GM15510 (cell line): Measurements from ENCODE around the gene RPAP2.

Experiments
- POLR2A ChIP-seq: IDR thresholded peaks from 3 replicates; pipeline ENCODE4 v1.6.1; 2011; ENCODE audit warnings: borderline replicate concordance; ENCODE audit not compliant: insufficient read length; ENCODE audit errors: extremely low read depth

The RPAP2 gene

DNA sequence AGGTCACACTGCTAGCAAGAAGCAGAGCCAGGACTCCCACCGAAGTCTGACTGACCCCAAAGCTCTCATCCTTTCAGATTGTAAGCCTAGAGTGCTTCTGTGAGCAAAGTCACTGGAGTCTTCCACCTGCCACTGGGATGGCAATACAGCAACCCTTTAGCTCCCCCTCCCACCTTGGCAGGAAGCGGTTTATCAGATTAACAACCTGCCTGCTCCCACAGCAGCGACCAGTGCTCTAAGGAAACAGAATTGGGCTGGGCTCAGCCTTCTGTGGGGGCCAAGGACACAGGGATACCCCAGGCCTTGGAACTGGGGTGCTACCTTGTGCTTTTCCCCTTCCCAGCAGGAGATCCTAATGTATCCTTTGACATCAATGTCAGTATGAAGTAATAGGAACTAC lies 111.8 kb downstream of the RPAP2 start:
- no peak for TF ChIP-seq POLR2A

DNA sequence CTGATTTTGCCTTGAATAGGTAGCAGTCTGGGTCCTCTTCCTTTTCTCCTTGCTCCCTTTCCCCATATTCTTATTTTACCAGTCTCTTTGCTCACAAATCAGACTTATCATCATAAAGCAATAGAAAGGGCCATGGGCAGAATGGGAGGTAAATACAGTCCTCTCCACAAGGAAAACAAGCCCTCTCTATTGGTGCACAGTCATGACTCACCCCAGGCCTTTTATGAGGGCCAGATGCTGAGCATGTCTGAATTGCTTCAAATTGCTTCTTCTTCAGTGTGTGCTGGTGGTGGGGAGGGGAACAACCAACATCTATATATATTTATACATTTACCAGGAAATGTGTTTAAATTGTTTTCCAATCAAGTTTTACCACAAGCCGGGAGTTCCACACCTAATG lies 112.7 kb downstream of the RPAP2 start:
- no peak for TF ChIP-seq POLR2A

DNA sequence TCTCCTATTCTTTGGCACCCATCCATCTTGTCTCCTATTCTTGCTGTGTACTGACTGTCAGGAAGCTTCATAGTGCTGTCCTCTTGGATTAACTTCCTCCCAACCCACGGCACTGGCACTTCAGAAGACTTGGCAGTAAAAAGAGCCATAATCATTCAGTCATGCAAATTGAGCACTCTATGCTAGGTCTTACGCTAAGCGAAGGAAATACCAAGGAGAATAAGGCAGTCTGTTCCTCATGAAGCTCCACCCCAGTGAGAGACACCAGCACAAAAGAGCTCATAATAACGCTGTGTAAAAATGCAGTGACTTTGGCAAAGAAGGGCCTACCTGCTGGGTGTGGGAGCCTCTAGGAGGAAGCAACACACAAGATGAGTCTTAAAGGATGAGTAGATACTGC lies 120.8 kb downstream of the RPAP2 start:
- TF ChIP-seq POLR2A, result no peak

DNA sequence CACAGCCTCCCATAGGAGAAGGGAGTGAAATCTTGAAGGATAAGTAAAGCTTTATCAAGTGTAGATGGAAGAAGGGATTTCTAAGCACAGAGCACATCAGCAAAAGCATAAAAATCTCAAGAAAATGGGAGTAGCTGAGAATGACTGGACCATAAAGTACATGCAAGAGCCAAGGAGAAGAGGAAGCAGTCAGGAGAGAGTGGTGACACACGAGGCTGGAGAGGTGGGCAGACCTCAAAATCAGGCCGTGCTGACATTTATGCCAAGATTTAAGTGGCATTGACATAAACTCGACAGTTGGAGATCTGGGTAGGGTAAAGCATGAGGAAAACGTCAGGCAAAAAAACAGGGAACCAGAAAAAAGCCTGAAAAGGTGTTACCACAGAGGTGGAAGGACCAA lies 125.5 kb downstream of the RPAP2 start:
- no peak for TF ChIP-seq POLR2A

DNA sequence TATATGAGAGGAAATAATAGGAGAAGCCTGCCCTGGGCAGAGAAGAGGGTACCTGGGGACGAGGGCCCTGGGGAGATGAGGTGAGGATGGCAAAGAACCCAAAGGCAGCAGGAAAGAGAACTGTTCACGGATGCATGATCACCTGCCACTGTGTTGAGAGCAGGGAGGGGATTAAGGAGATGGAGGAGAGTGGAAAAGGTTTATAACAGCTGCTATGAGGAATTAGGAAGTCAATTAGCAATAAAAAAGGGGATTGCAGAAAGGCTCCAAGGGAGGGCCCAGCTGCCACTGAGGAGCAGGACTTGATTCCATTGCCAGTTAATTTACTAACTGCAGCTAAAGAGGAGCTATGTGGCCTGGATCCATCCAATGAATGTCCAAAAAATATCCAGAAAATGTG lies 126.8 kb downstream of the RPAP2 start:
- no peak for TF ChIP-seq POLR2A

DNA sequence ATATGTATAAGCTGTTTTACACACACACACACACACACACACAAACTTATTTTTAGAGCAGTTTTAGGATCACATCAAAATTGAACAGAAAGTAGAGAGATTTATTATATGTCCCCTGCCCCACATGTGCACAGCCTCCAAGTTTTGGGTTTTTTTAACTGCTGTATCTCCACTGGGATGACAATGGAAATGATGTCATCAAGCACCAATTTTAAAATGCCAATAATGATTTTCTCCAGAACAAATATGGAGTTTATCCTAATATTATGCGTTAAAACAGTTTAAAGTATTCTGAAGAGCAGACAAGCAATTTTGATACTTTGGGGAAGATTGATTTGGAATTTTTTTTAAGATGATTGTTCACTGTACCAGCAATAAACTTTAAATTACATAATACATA lies 131.2 kb downstream of the RPAP2 start:
- TF ChIP-seq POLR2A, result no peak

DNA sequence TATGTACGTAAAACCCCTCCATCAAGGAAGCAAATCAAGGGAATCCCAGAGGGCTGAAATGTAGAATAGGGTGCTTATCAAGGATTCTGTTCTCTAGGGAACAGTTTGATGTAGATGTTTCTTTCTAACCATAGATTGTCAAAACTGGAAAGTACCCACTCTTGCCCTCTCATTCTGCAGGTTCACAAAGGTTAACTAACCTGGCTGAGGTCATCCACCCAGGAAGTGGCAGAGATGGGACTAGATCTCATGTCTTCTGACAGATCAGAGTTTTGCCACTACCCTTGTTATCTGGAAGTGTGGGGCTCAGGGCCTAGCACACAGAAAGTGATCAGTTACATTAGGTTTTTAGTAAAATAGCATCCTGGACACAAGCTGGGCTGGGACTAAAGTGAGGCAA lies 140.4 kb downstream of the RPAP2 start:
- TF ChIP-seq POLR2A, result no peak

DNA sequence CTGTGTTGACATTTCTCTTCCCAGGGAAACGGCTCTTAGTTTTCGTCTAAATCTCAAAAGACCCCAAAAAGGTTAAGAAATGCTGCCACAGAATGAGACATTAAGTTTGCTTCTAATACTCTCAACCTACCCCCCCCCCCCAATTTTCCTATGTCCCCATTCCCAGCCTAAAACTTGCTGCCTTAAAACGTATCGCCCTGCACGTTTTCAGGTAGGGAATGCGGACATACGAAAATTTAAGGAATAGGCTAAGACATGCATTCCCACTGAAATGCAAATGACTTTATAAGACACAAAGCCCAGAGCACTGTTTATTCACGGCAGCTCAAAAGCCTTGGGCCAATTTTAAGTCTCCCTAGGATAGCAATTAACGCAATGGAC lies 142.4 kb downstream of the RPAP2 start:
- no peak for TF ChIP-seq POLR2A

DNA sequence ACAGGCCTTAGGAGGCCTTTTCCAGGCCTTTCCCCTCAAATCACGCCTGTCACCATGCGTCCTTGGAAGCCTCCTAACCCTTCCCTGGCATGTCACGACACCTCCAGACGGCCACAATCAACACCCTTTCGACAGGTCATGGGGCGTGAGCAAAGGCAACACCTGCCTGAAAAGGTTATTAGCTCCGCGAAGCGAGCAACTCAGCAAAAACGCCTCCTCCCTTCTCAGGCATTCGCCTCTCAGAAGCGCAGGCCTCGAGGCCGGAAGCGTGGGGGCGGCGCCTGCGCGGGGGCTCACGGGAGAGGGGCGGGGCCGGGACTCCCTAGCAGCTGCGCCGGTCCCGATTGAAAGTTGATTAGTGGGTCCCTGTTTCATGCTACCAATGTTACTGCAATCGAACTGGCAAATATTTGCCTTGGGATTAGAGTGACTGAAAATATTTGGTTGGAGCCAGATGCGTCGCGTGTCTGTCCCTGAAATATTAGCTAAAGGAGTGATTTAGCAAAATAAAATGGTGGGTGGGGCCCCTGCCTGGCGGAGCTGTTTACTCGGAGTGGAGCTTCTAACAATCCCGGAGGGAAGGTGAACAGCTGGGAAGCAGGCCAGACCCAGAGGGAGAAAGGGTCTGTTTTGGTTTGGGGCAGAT lies 143.0 kb downstream of the RPAP2 start:
- TF ChIP-seq POLR2A, result no peak

DNA sequence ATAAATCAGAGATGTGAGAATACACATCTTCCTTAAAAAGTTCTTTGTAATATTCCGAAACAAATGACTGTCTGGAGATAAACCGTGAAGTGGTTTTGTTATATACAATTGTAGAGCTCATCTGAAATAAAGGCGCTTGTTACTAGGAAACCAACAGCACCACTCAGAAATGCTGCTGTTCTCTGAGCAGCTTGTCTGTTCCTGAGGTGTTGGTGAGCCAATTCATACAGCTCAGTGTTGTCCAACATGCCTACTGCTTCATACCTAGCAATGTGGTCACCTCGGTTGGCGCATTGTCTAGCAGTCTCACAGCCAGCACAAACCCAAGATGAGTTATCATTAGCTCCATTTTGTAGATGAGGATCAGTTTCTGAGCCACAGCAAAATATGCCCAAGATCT lies 143.5 kb downstream of the RPAP2 start:
- no peak for TF ChIP-seq POLR2A

DNA sequence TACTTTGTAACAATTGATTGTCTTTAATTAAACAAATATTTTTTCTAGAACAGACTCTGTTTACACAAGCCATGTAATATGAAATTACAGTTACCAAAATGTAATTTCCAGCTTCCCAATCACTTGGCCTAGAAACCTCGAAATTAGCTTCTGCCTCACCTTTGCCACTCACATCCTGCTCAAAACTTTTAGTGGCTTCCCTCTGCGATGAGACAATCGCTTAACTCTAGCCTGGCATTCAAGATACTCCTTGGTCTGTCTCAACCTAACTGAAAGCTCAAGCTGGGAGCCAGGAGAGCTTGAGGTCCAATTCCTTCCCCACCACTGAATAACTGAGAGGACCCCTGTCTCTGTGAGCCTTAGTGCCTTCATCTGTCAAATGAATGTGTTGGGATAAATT lies 145.0 kb downstream of the RPAP2 start:
- no peak for TF ChIP-seq POLR2A

DNA sequence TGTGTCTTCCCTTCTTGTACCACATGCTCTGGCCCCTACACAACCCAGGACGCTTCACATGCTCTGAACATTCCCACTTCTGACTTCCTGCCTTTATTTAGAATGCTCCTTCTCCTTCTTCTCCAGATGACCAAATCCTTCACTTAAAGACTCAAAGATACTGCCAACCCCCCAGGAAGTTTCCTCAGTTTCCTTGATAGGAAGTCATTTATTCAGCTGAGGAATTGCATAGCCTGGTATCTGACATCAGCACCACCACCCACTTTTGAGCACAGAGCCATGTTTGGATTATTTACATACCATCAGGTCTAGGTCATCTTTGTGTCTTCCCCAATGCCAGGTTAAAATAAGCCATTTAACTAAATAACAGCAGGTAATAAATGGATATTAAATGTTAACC lies 145.5 kb downstream of the RPAP2 start:
- no peak for TF ChIP-seq POLR2A

DNA sequence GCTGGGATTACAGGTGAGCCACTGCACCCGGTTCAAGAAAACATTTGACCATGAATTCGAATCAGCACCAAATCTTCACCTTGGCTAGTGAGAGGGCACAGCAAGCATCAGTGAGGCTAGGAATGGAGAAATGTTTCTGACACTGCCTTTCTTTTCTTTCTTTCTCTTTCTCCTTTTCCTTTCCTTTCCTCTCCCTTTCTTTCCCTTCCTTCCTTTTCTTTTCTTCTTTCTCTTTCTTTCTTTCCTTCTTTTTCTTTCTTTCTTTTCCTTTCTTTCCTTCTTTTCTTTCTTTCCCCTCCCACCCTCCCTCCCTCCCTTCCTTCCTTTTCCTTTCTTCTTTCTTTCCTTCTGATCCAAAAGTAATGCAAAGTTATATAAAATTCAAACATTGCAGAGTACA lies 147.0 kb downstream of the RPAP2 start:
- TF ChIP-seq POLR2A, result no peak

DNA sequence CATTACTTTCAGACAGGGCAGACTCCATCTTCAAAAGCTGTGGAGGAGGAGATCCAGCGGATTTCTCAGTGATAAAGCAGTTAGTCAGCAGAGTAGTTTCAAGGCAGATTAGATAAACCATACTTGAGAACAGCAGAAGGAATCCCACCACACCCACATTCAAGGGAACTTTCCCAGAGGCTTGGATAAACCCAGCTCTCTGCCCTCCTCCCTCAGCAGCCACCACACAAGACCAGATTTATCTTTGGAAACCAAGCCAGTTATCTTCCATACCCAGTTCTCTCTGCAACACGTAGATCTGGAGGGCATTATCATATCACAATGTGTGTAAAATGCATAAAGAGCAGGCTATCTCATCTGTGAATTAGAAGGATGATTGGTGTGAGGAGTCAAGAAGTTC lies 147.7 kb downstream of the RPAP2 start:
- no peak for TF ChIP-seq POLR2A

DNA sequence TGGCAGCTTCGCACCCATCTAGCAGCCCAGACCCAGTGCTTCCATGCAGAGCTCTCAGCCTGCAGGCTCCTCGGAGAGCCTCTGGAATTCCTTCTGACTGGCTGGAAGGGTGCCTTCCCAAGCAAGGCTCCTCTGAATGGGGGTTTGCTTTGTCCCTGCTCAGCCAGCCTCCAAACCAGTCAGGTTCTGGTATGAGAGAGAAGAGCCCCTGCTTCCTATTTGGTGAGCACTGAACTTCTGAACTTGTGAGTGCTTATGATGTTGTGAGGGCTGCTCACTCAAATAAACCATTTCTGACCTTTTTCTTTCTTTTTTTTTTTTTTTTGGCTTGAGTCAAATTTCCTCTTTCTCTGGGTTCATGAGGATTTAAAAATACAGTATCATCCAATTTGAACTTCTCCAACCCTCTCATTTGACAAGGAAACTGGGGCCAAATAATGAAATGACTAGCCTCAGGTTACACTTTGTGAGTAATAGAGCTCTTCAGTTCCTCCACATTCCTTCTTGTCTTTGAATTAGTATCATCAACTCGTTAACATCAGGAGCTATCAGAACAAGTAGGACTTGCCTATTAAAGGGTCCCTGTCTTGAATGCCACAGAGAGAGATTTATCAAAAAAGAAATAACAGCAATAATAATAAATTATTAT lies 148.3 kb downstream of the RPAP2 start:
- TF ChIP-seq POLR2A, result no peak

DNA sequence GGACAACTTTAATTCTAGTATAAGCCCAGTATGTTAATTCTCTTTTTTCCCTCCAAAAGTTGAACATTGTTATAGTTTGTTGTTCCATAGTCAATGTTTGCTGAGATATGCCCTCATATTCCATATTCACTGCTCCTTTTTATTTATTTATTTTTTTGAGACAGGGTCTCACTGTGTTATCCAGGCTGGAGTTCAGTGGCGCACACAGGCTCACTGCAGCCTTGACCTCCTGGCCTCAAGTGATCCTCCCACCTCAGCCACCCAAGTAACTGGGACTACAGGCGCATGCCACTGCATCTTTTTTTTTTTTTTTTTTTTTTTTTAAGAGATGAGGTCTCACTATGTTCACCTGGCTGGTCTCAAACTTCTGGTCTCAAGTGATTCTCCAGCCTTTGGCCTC lies 149.1 kb downstream of the RPAP2 start:
- TF ChIP-seq POLR2A, result no peak
